Keratinocyte (primary cell): ENCODE measurements around the gene LTBP2.

Experiments
- EZH2 ChIP-seq: IDR thresholded peaks from one replicate; pipeline ENCODE4 v1.6.1; 2012; ENCODE audit warnings: inconsistent platforms, mild to moderate bottlenecking, low read length, moderate library complexity
- TF ChIP-seq, protein P1 (sequence below), 3 experiments: IDR thresholded peaks in 1 of 3; conservative IDR thresholded peaks in 1 of 3; optimal IDR thresholded peaks in 1 of 3; 2 replicates in 2 of 3; 3 replicates in 1 of 3; pipeline versions ENCODE3 to v1.5.1; 2011; ENCODE audit warnings: low read length in 3 of 3, mild to moderate bottlenecking in 3 of 3, moderate library complexity in 2 of 3, control low read depth in 1 of 3, inconsistent platforms in 1 of 3; ENCODE audit not compliant: insufficient read depth in 2 of 3; ENCODE audit errors: extremely low read depth in 1 of 3

DNA sequence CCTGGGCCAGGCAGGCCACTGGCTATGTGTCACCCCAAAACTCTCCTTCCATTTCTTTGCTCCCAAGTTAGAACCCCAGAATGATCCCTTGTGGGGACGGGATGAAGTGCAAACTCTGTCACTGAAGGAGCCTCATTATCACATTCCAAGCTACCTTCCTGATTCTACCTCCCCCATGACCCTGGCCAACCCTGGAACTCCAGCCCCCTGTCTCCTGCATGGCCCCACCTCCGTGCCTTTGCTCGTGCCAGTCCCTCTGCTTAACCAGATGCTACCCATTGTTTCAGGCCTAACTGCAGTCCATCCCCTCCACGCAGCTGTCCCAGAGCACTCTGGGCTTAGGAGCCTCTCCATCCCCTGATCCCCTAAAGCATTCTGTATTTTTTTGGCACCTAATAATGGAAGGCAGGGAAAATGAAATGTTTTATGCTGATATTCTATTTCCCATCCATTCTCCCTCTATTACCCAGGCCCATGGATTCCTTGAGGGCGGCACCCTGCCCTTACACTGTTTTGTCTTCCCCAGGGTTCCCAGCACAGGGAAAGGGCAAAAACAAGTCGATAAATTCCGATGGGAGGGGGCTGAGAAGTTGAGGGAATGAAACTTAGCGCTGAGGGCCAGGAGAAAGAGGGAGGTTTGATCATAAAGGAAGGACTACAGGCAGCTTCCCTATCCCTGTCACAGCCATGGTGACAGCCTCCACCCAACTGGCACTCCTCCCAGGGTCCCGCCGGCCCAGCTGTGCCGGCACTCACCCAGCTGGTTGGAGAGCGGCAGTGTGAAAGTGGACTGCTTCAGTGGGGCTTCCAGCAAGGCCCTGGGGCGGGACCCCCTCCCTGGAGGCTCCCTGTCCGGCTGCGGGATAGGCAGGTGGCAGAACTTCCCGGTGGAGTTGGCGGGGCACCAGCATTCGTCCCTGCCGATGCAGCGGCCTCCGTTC, 60.3 kb downstream of the LTBP2 start:
- TF ChIP-seq, protein P1, sequence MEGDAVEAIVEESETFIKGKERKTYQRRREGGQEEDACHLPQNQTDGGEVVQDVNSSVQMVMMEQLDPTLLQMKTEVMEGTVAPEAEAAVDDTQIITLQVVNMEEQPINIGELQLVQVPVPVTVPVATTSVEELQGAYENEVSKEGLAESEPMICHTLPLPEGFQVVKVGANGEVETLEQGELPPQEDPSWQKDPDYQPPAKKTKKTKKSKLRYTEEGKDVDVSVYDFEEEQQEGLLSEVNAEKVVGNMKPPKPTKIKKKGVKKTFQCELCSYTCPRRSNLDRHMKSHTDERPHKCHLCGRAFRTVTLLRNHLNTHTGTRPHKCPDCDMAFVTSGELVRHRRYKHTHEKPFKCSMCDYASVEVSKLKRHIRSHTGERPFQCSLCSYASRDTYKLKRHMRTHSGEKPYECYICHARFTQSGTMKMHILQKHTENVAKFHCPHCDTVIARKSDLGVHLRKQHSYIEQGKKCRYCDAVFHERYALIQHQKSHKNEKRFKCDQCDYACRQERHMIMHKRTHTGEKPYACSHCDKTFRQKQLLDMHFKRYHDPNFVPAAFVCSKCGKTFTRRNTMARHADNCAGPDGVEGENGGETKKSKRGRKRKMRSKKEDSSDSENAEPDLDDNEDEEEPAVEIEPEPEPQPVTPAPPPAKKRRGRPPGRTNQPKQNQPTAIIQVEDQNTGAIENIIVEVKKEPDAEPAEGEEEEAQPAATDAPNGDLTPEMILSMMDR (optimal IDR thresholded peaks at IDR 0.05 in 1 of 3, IDR thresholded peaks at IDR 0.05 in 1 of 3, conservative IDR thresholded peaks at IDR 0.05 in 1 of 3; ENCODE audit: extremely low read depth in 1 of 3, insufficient read depth in 2 of 3, low read length in 3 of 3) = no peak
- TF ChIP-seq EZH2 = no peak
